Peyer's patch (tissue), 4 donors: Measurements from ENCODE around the gene PJA2. TPM values are rescaled to one million over a fixed set of nuclear protein-coding genes. Genes with fewer than 3 reads are reported as not detected.
"Not testable (repeated sequence)": the region's sequence is repeated elsewhere in the genome, so short reads cannot be mapped to it uniquely, and the experiment has no call there.

ENCODE experiments used
- DNase-seq, 3 donors: peaks; one replicate each; pipeline ENCODE4 v3.0.0-alpha.2; 2017 to 2019
- H3K27ac ChIP-seq, 4 donors: fragments of 200-600 bp; sonication (generic); one replicate each; pipeline ENCODE4 v1.5.1; 2016 to 2019
- H3K27me3 ChIP-seq, 2 donors: fragments of 200-600 bp; sonication (generic); one replicate each; pipeline ENCODE4 v1.5.1; 2019
- H3K36me3 ChIP-seq, 3 donors: fragments of 200-600 bp; sonication (generic); one replicate each; pipeline ENCODE4 v1.5.1; 2016 to 2019
- H3K4me1 ChIP-seq, 4 donors: fragments of 200-600 bp; sonication (generic); one replicate each; pipeline ENCODE4 v1.5.1; 2016 to 2019
- H3K4me3 ChIP-seq, 4 donors: fragments of 200-600 bp; sonication (generic); 1 replicate in 3 of 4; 2 replicates in 1 of 4; pipeline ENCODE4 v1.5.1; 2016 to 2019; ENCODE audit warnings: mild to moderate bottlenecking in 1 of 4
- H3K9me3 ChIP-seq, 4 donors: fragments of 200-600 bp; sonication (generic); one replicate each; pipeline ENCODE4 v1.5.1; 2016 to 2019; ENCODE audit warnings: mild to moderate bottlenecking in 1 of 4
- CTCF ChIP-seq, 6 experiments: fragments of 450-650 bp in 4 of 6; fragments of 200-600 bp in 2 of 6; sonication (generic) in 1 of 6; IDR thresholded peaks; one replicate each; pipeline ENCODE4 v1.5.1; 2017 to 2019; ENCODE audit warnings: antibody characterized with exemption in 6 of 6, mild to moderate bottlenecking in 3 of 6, moderate library complexity in 1 of 6
- POLR2A ChIP-seq, 2 donors: fragments of 450-650 bp; IDR thresholded peaks; one replicate each; pipeline ENCODE4 v1.5.1; 2017; ENCODE audit warnings: antibody characterized with exemption in 2 of 2, mild to moderate bottlenecking in 2 of 2, moderate library complexity in 2 of 2
- total RNA-seq, 4 donors: library from RNA; depleted of rRNA; stranded (reverse); fragments of >200 nt; gene quantifications; one replicate each; pipeline ENCODE4 v1.1.0, GENCODE V29; 2016

The PJA2 gene
- total RNA-seq, 4 donors from 2014 or later, result 40.6 to 68.5 (median 51.6) TPM

- Histone ChIP-seq H3K36me3 (no peaks in the 10 kb centered on the region), H3K4me3 (no peak overlapping the region), H3K4me1 (no peaks in the 10 kb centered on the region), H3K27me3 (no peaks in the 10 kb centered on the region), H3K27ac (no peak overlapping the region), H3K9me3 (peaks cover 0 to 11% (median 0%) of the 10 kb centered on the region in 4 donors)
- TF ChIP-seq POLR2A (IDR thresholded peaks at IDR 0.05), result no peak
- no peak for TF ChIP-seq CTCF (IDR thresholded peaks at IDR 0.05)
- no peak for DNase-seq
Observed at GRCh38 chr5:109290231-109290630, 119.5 kb downstream of the PJA2 start.

- not testable (repeated sequence) for H3K27me3 ChIP-seq, H3K27ac ChIP-seq, H3K4me1 ChIP-seq, DNase-seq, H3K4me3 ChIP-seq, H3K36me3 ChIP-seq, H3K9me3 ChIP-seq
Observed at GRCh38 chr5:109286628-109287027, 123.1 kb downstream of the PJA2 start.
